Activated T-cell treated with anti-CD3 and anti-CD28 coated beads, Interleukin-2, amount 50 U/mL, for 24 hours (primary cell): ENCODE data around the gene AIG1.

Experiments
- DNase-seq: peaks from one replicate; pipeline ENCODE4 v3.0.0-alpha.2; 2020
- H3K27ac Mint-ChIP-seq: 2 replicates; pipeline ENCODE4 v1.8.0; 2020; ENCODE audit warnings: mild to moderate bottlenecking, mixed read lengths
- H3K27me3 Mint-ChIP-seq: 2 replicates; pipeline ENCODE4 v1.8.0; 2020; ENCODE audit warnings: mixed read lengths
- H3K36me3 Mint-ChIP-seq: 2 replicates; pipeline ENCODE4 v1.8.0; 2020; ENCODE audit warnings: low read depth, mixed read lengths
- H3K4me1 Mint-ChIP-seq: 2 replicates; pipeline ENCODE4 v1.8.0; 2020; ENCODE audit warnings: low read depth, mixed read lengths
- H3K4me3 Mint-ChIP-seq: 2 replicates; pipeline ENCODE4 v1.8.0; 2020; ENCODE audit warnings: mild to moderate bottlenecking, moderate library complexity, mixed read lengths
- H3K9me3 Mint-ChIP-seq: 2 replicates; pipeline ENCODE4 v1.8.0; 2020; ENCODE audit warnings: mixed read lengths

The AIG1 gene

DNA sequence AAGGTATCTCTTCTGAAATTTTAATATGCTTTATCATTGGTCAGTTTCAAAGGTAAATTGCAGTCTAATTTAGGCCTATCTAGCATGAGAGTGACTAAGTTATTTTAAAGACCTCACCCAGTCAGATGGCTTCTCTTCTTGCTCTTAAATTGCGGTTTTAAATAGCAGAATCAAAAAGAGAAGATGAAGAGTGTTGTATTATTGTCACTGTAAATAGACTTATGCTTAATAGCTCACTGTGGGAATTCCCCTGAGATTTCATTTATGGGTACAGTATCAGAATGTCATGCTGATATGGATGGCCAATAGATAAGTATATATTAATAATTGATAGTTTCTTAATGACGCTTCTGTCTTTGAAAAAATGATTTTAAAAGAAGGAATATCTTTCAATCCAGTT is 35.7 kb downstream of the AIG1 start:
- Mint-ChIP-seq H3K4me1 (peaks cover 10% of the 10 kb centered on the region), H3K4me3 (no peak overlapping the region), H3K36me3 (no peaks in the 10 kb centered on the region), H3K9me3 (no peaks in the 10 kb centered on the region), H3K27ac (no peak overlapping the region), H3K27me3 (no peaks in the 10 kb centered on the region)
- DNase-seq: no peak

DNA sequence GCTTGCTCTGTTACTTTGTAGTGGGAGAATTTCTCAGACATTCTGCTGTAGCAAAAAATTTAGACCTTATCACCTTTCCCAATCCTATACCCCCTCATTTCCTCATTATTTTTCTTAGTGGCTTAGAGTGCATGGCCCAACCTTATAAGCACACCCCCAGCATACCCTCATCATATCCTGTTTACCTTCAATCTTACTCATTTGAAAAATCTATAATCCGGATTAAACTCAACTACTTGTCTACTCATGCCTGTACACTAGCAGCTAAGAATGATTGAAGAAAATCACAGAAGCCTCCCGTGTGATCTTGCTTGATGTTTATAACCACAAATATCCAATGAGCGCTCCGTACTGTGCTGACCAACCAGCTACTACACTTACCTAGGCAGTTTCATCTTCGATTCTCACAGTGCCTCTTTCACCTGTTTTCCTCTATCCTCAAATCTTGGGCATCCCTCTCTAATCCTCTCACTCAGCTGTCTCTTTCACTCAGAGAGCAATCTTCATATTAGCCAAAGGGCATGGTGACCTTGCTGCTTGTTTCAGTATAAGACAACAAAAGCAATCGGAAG is 36.6 kb downstream of the AIG1 start:
- no peak for DNase-seq
- peaks cover 10% of the 10 kb centered on the region for H3K4me1 Mint-ChIP-seq

DNA sequence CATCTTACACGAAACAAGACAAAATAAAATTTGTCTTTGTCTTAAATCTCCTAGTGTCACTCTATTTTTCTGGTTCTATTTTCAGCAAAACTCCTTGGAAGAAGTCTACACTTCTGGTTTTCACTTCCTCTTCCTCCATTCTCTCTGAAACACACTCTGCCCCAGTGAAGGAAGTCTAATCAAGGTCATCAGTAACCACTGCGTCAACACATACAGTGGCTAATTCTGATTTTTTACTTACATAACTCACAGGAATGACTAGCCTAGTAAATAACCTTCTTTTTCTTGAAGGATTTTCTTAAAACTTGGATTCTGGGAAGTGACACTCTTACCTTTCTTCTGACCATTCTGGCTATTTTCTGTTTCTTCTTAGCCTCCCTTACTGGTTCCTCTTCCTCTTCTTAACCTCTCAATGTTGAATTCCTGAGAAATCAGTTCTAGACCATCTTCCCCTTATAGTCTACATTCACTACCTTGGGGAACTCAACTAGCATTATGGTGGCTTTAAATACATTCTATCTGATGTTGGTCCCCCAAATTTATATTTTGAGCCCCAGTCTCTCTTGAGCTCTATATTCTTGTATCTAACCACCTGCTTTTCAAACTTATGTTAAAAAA is 37.5 kb downstream of the AIG1 start:
- Mint-ChIP-seq H3K4me1 (peaks cover 10% of the 10 kb centered on the region), H3K4me3 (no peak overlapping the region), H3K36me3 (no peaks in the 10 kb centered on the region), H3K27me3 (no peaks in the 10 kb centered on the region), H3K9me3 (no peaks in the 10 kb centered on the region), H3K27ac (no peak overlapping the region)
- no peak for DNase-seq

More for the DNA sequence above, 36.6 kb downstream of the AIG1 start:
- Mint-ChIP-seq H3K36me3 (no peaks in the 10 kb centered on the region), H3K27ac (no peak overlapping the region), H3K9me3 (no peaks in the 10 kb centered on the region), H3K27me3 (no peaks in the 10 kb centered on the region), H3K4me3 (no peak overlapping the region)

DNA sequence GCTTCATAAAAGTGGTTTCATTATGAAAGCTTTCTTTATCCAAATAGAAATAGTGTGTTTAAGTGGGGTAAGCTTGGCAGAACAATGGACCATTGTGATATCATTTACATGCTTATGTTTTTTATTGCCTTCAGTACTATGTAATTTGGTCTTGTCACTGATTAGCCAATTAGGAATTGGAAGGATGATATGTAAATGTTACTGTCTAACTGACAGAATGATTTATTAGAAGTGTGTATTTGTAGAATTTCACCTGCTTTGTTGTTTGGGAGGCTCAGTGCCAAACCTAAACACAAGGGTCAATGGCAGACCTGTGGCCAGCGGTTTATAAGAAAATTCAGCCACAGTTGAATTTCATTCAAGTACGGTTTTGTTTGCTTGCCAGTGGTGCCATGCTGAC is 39.0 kb downstream of the AIG1 start:
- peaks cover 10% of the 10 kb centered on the region for H3K4me1 Mint-ChIP-seq

DNA sequence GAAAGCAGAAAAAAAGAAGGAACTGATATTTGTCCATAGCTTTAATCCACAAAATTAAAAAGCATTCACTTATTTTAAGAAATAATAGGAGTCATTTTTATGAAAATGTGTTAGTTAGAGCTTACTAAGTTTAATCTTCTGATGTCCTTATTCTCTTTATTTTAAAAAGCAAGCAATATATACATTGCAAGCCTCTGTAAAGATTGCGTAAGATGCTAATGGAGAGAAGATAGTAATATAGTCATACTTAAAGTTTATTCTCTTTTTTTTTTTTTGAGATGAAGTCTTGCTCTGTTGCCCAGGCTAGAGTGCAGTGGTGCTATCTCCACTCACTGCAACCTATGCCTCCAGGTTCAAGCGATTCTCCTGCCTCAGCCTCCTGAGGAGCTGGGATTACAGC is 39.7 kb downstream of the AIG1 start:
- peaks cover 7% of the 10 kb centered on the region for H3K4me1 Mint-ChIP-seq
- no peaks in the 10 kb centered on the region for H3K36me3 Mint-ChIP-seq
- no peak for DNase-seq
- no peaks in the 10 kb centered on the region for H3K9me3 Mint-ChIP-seq
- H3K27me3 Mint-ChIP-seq: no peaks in the 10 kb centered on the region
- H3K27ac Mint-ChIP-seq: no peak overlapping the region
- no peak overlapping the region for H3K4me3 Mint-ChIP-seq

More for the DNA sequence above, 39.0 kb downstream of the AIG1 start:
- Mint-ChIP-seq H3K27me3 (no peaks in the 10 kb centered on the region), H3K4me3 (no peak overlapping the region), H3K27ac (no peak overlapping the region), H3K9me3 (no peaks in the 10 kb centered on the region), H3K36me3 (no peaks in the 10 kb centered on the region)
- no peak for DNase-seq

DNA sequence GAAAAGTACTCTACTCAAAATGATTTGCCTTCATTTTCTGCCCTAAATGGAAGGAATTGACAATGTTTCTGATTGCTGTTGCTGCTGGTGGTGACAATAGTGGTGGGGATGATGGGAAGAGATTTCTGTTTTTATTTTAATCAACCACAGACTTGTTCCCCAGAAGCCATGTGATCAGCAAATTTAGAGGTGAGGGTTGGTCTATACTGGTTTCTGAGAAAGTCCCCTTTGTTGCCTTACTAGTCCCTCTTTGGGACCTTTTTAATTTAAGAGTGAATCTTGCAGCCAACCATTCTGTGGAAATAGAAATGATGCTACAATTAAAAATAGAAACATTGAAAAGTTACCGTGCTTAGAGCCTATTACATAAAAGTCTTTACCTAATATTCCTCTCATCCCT is 43.2 kb downstream of the AIG1 start:
- no peaks in the 10 kb centered on the region for H3K9me3 Mint-ChIP-seq
- H3K4me1 Mint-ChIP-seq: peaks cover 2% of the 10 kb centered on the region
- DNase-seq: no peak
- H3K4me3 Mint-ChIP-seq: no peak overlapping the region
- no peak overlapping the region for H3K27ac Mint-ChIP-seq
- H3K36me3 Mint-ChIP-seq: no peaks in the 10 kb centered on the region
- H3K27me3 Mint-ChIP-seq: no peaks in the 10 kb centered on the region

DNA sequence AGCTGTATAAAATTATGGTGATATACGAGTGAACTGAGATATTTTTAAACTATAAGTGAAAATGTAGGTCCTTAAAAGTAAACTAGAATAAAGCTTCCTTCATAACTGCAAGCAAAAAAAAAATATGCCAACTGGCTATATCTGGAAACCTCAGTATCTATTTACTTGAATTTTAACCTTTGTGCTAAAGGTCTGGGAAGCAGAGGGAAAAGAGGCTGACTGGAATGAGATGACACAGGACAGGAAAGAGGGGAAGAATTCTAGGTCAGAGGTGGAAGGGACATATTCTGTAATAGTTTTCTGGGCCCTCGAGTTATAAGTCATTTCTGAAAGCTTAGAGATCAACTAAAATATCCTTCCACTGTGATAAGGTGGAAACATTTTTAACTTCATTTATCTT is 46.8 kb downstream of the AIG1 start:
- peaks cover 10% of the 10 kb centered on the region for H3K4me1 Mint-ChIP-seq
- H3K9me3 Mint-ChIP-seq: no peaks in the 10 kb centered on the region
- no peak for DNase-seq
- no peaks in the 10 kb centered on the region for H3K27me3 Mint-ChIP-seq
- no peaks in the 10 kb centered on the region for H3K36me3 Mint-ChIP-seq
- no peak overlapping the region for H3K4me3 Mint-ChIP-seq
- H3K27ac Mint-ChIP-seq: no peak overlapping the region

DNA sequence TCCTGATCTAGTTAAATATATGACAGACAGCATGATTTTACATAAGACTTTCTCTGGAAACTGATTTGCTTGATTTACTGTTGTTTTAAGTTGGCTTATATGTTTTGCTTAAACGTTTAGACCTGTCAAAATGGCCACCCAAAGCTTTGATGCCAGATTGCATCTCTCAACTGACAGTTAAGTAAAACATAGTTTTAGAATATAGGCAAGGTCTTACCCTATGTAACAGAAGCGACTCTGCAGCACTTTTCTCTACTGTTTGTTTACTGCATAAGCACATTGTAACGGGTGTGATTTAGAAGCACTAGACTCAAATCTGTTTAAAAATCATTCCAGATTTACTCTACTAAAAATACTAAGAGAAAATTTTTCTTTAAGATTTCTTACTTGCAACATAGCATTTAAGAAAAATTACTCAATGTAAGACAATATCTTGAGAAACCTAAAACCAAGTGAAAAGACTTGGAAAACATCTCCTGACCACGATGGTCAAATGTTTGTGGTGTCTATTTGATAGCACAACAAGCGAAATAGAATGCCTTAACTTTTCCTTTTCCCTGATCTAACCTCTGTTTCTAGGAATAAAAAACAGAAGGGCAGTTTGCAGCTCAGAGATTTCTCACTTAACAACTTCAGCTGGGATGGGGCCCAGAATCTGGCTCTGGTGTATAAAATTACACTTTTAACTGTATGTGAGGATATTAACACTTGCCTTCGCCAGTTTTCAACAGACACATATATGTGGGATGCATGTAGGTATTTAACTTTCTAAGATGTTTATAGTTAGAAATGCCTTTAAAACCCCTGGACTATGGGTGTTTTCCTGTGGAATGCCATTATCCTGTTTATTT is 47.4 kb downstream of the AIG1 start:
- Mint-ChIP-seq H3K27me3 (no peaks in the 10 kb centered on the region), H3K27ac (no peak overlapping the region), H3K4me3 (no peak overlapping the region), H3K36me3 (no peaks in the 10 kb centered on the region), H3K4me1 (peaks cover 13% of the 10 kb centered on the region), H3K9me3 (no peaks in the 10 kb centered on the region)
- no peak for DNase-seq

DNA sequence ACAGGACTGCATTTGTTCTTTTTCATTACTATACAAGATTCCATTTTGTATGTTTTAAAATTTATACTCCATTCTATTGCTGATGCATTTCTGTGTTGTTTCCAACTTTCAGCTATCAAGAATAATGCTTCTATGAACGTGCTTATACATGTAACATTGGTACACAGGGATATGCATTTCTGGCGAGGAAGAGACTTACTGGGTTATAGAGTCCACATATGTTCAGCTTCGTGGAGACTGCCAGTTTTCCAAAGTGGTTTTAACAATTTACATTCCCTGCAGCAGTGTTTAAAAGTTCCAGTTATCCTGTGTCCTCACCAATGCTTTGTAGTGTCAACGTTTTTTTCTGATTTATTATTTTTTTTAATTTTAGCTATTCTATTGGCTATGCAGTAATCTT is 48.5 kb downstream of the AIG1 start:
- no peaks in the 10 kb centered on the region for H3K9me3 Mint-ChIP-seq
- no peak overlapping the region for H3K27ac Mint-ChIP-seq
- H3K4me1 Mint-ChIP-seq: peaks cover 10% of the 10 kb centered on the region
- DNase-seq: no peak
- H3K4me3 Mint-ChIP-seq: no peak overlapping the region
- no peaks in the 10 kb centered on the region for H3K36me3 Mint-ChIP-seq
- no peaks in the 10 kb centered on the region for H3K27me3 Mint-ChIP-seq

DNA sequence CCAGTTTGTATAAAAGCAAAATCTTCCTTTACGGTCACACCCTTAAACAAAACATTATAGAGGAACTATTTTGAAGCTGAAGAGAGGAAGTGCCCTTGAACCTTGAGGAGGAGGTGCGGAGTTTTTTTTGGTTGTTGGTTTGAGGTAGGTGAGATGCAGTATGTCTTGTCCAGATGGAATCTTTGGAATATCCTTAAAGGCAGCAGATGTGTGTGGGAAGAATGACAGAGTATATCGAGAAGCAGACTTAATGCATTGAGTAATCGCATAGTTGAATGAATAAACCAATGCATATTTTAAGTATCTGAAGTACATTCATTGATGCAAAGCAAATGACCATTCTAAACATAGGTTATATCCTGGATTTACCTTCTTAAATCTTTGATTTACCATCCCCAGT is 49.9 kb downstream of the AIG1 start:
- H3K36me3 Mint-ChIP-seq: no peaks in the 10 kb centered on the region
- H3K27ac Mint-ChIP-seq: no peak overlapping the region
- H3K4me3 Mint-ChIP-seq: no peak overlapping the region
- H3K4me1 Mint-ChIP-seq: peaks cover 10% of the 10 kb centered on the region
- H3K27me3 Mint-ChIP-seq: no peaks in the 10 kb centered on the region
- H3K9me3 Mint-ChIP-seq: no peaks in the 10 kb centered on the region
- no peak for DNase-seq

DNA sequence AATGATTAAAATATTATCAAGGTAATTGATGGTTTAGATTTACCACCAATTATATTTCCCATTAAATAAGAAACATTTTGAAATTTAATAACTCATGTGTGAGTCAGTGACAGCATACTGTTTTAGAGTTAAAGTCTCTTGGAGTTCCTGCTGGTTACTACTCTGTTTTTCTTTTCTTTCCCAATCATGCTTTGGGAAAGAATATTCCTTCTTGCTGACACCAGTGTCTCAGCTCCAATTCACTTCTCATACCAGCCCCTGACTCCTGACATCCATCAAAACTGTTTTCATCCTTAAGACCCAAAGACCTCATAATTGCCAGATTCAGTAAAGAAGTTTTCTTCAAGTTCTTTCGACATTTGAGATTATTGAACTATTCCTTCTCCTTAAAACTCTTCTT is 50.3 kb downstream of the AIG1 start:
- no peaks in the 10 kb centered on the region for H3K27me3 Mint-ChIP-seq
- H3K36me3 Mint-ChIP-seq: no peaks in the 10 kb centered on the region
- no peak for DNase-seq
- no peak overlapping the region for H3K4me3 Mint-ChIP-seq
- H3K27ac Mint-ChIP-seq: no peak overlapping the region
- no peaks in the 10 kb centered on the region for H3K9me3 Mint-ChIP-seq
- peaks cover 10% of the 10 kb centered on the region for H3K4me1 Mint-ChIP-seq

DNA sequence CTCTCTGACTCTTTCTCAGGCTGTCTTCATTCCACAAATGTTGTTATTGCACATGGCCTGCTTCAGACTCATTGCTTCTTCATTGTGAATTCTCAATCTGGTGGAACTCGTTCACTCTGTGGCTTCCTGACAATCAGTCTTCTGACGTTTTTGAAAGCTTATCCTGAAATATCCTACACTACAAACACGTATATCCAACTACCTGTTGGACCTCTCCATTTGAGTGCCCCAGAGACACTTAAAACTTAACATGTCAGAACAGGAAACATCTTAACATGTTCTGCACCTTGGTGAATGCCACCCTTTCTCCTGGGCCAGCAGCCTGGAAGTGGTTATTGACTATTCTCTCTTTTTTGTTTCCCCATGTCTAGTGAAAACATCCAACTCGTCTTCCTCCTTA is 50.8 kb downstream of the AIG1 start:
- Mint-ChIP-seq H3K4me1 (peaks cover 10% of the 10 kb centered on the region), H3K4me3 (no peak overlapping the region), H3K36me3 (no peaks in the 10 kb centered on the region), H3K9me3 (peaks cover 3% of the 10 kb centered on the region), H3K27me3 (no peaks in the 10 kb centered on the region), H3K27ac (no peak overlapping the region)
- DNase-seq: no peak

DNA sequence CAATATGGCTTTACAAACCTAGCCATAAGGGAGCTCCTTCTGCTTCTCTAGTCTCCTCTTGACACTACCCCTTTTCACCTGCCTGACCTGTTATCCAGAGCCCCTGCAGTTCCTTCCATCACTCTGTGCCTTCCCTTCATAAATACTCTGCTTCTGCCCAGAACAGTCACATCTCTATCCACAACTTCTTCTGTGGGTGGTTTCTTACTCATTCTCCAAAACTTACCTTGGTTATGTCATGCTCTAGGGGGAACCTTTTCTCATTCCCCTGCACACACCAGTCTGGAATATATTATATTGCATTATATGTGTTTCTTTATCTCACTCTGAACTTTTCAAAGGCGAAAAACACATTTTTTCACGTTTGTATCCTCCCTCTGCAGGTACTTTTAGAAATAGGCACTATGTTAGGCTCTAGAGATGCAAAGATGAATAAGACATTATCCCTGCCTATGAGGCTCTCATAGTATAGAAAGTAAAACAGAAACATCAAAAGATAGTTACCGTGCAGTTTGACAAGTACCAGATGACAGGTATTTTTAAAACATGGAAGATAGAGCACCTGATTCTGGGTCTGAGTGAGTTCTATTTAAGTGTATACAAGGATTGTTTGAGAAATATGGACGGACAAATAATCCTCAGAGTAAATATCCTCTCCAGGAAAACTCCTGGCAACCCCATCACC is 51.5 kb downstream of the AIG1 start:
- H3K36me3 Mint-ChIP-seq: no peaks in the 10 kb centered on the region

DNA sequence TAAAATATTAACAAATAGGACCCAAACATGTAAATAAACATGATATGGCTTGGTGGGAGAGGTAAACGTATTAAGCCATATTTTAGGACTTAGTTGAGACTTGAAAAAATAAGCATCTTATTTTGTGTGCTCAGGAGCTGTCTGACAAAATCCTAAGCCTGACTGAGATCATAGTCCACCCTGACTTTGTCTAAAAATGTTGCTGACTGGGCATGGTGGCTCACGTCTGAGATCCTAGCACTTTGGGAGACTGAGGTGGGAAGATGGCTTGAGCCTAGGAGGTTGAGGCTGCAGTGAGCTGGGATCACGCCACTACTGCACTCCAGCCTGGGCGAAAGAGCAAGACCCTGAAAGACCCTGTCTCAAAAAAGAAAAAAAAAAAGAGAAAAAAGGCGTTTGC is 52.1 kb downstream of the AIG1 start:
- Mint-ChIP-seq H3K36me3 (no peaks in the 10 kb centered on the region), H3K4me1 (peaks cover 10% of the 10 kb centered on the region), H3K27ac (no peak overlapping the region), H3K9me3 (peaks cover 4% of the 10 kb centered on the region), H3K27me3 (no peaks in the 10 kb centered on the region), H3K4me3 (no peak overlapping the region)
- DNase-seq: no peak

More for the DNA sequence above, 51.5 kb downstream of the AIG1 start:
- no peak overlapping the region for H3K27ac Mint-ChIP-seq
- no peaks in the 10 kb centered on the region for H3K27me3 Mint-ChIP-seq
- DNase-seq: no peak
- H3K4me3 Mint-ChIP-seq: no peak overlapping the region
- H3K9me3 Mint-ChIP-seq: peaks cover 4% of the 10 kb centered on the region
- H3K4me1 Mint-ChIP-seq: peaks cover 10% of the 10 kb centered on the region

DNA sequence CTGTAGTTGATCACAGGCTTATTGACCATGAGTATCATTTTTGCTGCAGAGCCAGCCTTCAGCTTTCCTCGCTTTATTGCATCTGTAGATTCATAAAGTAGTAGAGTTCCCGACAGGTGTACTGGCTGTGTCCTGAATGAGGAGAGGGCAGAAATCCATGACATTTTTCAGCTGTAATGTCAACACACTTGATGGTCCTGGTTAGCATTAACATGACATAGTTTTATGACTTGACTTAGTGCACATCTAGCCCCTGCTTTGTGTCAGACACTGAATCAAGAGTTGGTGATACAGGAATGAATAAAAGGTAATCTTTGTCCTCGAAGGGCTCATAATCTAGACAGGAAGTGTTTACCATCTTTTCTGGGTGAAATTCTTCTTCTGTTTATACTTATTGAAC is 55.0 kb downstream of the AIG1 start:
- peaks cover 10% of the 10 kb centered on the region for H3K9me3 Mint-ChIP-seq
- no peaks in the 10 kb centered on the region for H3K27me3 Mint-ChIP-seq
- no peak for DNase-seq
- H3K4me3 Mint-ChIP-seq: no peak overlapping the region
- no peak overlapping the region for H3K27ac Mint-ChIP-seq
- H3K36me3 Mint-ChIP-seq: peaks cover 2% of the 10 kb centered on the region
- H3K4me1 Mint-ChIP-seq: peaks cover 10% of the 10 kb centered on the region
